ENCODE data around the gene TRIM10.
"Not testable (repeated sequence)": the region's sequence is repeated elsewhere in the genome, so short reads cannot be mapped to it uniquely, and the experiment has no call there.

Gene TRIM10

DNA sequence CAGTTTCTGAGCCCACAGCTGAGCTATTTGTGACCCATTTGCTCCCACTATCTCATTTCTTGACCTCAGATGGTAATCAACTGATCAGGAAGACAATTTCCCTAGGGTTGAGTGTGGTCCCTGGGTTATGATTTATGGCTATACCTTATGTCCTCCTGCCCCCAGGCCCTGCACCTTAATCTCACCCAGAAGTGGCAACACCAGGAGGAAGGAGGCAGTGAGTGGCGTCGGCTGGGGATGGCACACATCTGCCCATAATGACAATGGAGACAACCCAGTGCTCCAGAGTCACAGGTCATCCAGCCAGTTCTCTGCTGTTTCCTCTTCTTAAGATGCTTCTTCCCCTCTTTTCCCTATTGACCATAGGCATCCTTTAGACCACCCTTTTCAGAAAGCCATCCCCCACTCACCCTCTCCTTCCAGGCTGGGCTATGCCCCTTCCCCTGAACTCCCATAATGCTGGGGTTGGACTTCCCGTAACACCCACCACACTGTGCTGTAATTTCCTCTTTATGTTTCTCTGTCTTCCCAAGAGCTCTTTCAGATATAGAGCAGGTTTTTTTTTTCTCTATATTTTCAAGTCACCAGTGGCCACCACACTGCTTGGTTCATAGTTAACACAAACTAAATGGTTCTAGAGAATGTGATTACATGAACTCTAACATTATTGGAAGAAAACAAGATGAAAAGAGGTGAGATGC, 8.0 kb downstream of the TRIM10 start:
- no peak for DNase-seq

DNA sequence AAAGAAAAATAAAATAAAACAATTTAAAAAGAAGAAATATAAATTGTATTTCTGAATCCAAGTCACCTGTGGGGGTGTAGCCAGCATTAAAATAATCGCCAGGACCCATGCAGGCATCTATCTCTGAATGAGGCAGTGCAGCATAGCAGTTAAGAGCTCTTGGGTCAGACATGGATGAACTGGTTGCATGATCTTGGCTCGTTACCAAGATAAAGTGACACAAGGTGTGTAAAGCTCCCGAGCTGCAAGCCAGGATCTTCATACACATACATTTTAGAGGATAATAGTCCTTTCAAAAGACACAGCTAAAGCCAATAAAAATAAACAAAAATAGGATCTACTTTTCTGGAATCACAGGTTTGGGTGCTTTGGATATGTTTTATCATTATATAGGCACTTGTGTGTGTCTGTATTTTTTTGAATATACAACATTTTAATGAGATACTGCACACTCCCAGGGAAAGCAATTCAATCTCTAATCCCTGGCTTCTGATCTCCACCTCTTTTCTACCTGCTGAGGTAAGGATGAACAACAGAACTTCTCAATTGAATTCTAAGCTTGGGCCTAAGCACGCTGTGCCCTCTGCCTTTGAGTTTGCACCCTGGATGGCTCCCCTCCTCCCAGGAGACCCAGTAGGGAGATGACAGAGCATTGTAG, 8.9 kb downstream of the TRIM10 start:
- DNase-seq, result no peak

- DNase-seq, result no peak
Observed at GRCh38 chr6:30151580-30151979, 9.4 kb downstream of the TRIM10 start.

GRCh38 chr6:30150671-30151395, 10.2 kb downstream of the TRIM10 start:
- DNase-seq, result no peak

- DNase-seq, result no peak
Observed at GRCh38 chr6:30149858-30150550, 11.0 kb downstream of the TRIM10 start.

GRCh38 chr6:30149234-30149633, 11.8 kb downstream of the TRIM10 start:
- DNase-seq, result no peak

DNA sequence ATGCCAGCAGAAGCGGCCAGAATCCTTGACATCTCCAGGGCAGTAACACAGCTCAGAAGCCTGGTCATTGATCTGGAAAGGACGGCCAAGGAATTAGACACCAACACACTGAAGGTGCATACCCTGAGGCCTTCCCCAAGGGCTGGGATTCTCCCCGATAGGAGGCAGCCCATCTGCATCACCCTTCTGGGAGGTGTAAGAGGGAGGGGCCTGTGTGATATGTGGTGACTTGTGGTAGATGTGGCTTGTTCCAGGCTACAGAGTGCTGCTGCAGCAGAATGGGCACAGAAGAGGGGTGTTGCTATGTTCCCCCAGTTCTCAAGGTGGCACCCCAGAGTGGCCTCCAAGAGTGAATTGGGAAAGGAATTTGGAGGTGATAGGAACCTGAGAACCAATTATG, 13.9 kb downstream of the TRIM10 start:
- no peak for DNase-seq

DNA sequence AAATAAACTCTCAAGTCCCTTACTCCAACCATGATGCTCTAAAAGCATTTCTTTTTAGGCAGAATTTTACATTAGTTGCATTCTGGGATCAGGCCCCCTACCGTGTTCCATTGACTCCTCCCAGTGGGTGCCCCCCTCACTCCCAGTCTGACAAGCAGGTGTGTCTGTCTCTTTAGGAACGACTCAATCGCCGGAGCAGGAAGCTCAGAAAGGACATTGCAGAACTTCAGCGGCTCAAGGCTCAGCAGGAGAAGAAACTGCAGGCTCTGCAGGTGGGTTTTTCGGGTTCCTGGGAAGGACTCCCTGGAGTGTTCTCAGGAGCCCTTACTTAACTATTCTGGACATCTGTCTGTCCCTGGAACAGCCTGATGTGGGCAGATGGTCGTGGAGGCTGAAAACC, 15.2 kb downstream of the TRIM10 start:
- DNase-seq, result no peak

DNA sequence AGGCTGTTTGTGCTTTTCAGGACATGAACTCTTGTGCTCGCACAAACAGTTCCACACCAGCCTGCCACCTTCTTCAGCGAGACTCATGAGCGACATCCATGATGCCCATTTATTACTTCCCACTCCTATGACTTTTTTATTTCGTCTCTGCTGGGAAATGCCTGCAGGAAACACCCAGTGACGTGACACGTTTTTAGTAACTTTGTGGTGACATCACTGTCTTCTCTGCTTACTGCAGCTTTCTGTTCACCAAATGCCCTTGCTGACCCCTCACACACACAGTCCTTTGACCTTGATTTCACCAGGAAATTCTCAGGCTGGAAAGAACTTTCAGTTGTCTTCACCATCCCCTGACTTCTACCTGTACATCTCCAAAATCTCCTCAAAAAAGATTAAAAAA, 16.2 kb downstream of the TRIM10 start:
- no peak for DNase-seq

GRCh38 chr6:30143780-30144179, 17.2 kb downstream of the TRIM10 start:
- DNase-seq, result no peak

DNA sequence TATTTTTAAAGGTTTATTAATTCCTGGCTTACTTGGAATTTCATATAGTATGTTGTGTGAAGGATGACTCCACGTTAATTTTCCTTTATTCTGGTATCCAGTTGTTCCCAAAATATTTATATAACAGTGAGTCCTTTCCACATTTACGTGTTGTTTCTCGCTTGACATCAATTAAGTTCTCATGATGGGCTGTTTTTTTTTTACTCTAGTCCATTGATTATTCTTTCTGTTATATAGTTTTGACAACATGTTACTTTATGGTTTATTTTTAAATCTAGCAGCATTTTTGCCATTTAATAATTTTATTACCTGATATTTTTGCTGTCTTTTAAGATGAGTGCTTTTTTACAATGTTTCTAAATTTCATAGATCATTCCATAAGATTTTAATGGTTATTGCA, 18.3 kb downstream of the TRIM10 start:
- no peak for DNase-seq

GRCh38 chr6:30140240-30140639, 20.8 kb downstream of the TRIM10 start:
- DNase-seq, result not testable (repeated sequence)

GRCh38 chr6:30136570-30137286, 24.3 kb downstream of the TRIM10 start:
- no peak for DNase-seq

- DNase-seq, result no peak
Observed at GRCh38 chr6:30135757-30136156, 25.3 kb downstream of the TRIM10 start, which contains the start of gene TRIM40. Gene TRIM40 (plus strand): TSS chr6:30136140. CDS start chr6:30137037, 897 bp downstream.

- no peak for DNase-seq
Observed at GRCh38 chr6:30135147-30135546, 25.9 kb downstream of the TRIM10 start.

DNA sequence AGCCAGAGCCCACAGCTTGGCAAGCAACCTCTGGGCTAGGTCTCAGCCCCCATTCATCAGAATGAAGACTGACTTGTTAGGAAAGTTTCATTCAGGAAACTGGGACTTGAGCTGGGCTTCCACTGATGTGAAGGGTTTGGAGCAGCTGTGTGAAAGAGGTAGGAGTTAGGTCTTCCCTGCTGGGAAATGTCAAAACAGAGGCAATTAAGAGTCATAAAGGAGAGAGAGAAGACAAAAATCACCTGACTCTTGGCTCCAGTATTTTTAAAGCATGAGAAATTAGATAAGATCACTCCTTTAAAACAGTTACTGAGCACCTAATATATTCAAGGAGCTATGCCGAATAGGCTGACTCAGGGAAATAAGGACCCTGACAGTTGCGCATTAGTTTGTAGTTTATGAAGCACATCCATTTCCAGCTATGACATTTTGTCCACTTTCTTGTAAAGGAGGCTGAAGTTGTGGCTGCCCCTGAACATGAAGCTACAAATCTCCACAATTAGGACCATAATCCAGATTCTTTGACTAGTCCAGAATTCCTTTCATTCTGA, 29.0 kb downstream of the TRIM10 start:
- DNase-seq, result no peak

DNA sequence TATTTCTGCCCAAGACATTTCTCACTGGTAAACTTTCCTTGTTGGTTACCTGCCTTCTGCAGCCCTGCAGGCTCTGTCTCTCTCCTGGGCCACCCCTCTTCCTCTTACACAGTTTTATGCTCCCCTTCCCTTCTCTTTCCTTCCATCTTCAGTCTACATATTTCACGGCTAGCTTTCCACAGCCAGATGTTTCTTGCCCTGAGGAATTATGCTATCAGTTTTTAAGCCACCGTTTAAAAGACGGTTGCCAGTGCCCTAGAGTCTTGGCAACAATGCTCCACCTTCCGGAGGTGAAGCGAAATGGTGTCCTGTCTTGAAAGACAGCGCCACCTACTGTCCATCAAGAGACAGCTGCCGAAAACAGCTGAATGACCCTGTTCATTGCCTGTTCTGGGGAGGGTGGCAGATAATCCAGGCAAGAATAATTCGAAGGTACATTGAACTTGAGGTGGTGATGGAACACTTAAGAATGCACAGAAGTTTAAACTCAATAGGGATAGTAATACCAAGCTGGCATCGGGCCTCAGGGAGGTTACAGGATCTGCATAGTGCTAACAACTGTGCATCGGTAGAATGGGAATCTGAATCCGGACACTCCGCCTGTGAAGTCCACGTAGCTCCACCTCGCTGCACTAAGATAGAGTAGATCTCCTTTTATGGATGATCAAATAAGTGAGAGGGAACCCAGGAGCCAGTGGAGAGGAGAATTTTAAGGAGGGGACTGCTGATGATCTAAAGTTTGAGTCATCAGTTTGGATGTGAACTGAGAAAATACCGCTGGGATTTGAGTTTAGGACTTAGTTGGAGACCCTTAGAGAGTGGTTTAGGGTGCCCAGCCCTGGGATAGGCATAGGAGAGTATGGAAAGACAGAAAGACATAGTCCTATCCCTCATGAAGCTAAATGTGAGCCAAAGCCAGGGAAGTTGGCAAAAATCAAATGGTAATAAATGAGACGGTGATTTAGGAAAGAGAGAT, 29.8 kb downstream of the TRIM10 start:
- peak; percentile 85 for DNase-seq

DNA sequence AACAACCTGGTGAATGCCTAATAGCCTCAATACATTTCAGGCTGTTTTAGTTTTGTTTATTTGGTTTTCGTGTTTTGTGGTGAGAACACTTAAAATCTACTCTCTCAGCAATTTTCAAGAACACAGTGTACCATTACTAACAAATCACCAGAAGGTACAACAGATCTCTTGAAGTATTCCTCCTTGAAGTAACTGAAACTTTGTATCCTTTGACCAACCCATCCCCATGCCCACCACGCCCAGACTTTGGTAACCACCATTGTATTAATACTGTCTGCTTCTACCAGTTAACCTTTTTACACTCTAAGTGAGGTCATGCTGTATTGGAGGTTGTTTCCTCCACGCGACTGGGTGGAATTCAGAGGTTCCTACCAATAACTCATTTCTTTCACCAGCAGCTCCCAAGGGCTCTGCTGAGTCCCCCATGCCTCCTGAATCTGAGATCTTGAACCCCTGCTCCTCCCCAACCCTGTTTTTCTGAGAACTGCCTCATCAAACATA, 30.8 kb downstream of the TRIM10 start:
- DNase-seq, result no peak

- DNase-seq, result no peak
Observed at GRCh38 chr6:30129265-30130178, 31.5 kb downstream of the TRIM10 start.

Measured in CD4-positive, alpha-beta T cell treated with Interleukin-10 for 1 hour (primary cell).